ENCODE results near the gene PRMT9. TPM values are rescaled to one million over a fixed set of nuclear protein-coding genes. Genes with fewer than 3 reads are reported as not detected.

PRMT9 gene
- total RNA-seq, 2 donors from 2014 or later: 5.1 to 7.1 TPM

DNA sequence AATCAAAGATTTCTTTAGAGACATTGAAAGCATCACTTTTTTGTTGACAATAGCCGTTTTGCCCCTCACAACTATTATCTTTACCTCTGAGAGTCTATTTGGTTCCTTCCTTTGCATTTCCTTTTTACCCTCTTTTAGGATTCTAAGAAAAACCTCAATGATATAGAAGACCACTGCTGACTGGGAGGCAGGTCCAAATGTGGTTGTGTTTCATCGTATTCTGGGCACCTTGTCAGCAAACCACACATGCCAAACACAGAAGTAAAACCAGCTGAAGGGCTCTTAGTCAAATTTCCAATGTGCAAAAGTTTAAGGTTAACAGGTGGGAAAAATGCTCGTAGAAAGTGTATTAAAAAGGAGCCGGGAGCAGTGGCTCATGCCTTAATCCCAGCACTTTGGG lies 5.1 kb upstream of the PRMT9 start:
- intact Hi-C loops (cut with DNase I, micrococcal nuclease): no loop called here
- DNase-seq (no peak), ATAC-seq (no peak)

GRCh38 chr4:147683188-147683591 lies 773 bp downstream of the PRMT9 start:
- DNase-seq: peak in 1 of 2 donors; percentile 37
- intact Hi-C loops (cut with DNase I, micrococcal nuclease): no loop called here
- peak; percentile 49 for ATAC-seq

DNA sequence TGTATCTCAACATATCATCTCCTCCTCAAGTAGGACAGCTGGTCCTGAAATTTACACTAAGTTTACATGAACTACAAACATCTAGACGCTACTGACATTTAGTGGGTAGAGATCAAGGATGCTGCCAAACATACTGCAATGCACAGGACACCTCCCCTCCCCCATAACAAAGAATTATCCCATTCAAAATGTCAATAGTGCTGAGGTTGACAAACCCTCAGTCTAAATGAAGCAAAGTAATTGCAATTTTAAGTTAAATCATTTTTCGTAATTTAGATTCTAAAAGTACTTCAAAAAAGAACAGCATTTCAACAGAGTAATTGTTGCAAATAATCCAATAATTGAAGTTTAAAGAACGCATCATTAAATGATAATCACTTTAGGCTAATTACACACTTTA lies 1.2 kb downstream of the PRMT9 start:
- ATAC-seq (no peak), DNase-seq (no peak)
- intact Hi-C loops (cut with DNase I, micrococcal nuclease): no loop called here

DNA sequence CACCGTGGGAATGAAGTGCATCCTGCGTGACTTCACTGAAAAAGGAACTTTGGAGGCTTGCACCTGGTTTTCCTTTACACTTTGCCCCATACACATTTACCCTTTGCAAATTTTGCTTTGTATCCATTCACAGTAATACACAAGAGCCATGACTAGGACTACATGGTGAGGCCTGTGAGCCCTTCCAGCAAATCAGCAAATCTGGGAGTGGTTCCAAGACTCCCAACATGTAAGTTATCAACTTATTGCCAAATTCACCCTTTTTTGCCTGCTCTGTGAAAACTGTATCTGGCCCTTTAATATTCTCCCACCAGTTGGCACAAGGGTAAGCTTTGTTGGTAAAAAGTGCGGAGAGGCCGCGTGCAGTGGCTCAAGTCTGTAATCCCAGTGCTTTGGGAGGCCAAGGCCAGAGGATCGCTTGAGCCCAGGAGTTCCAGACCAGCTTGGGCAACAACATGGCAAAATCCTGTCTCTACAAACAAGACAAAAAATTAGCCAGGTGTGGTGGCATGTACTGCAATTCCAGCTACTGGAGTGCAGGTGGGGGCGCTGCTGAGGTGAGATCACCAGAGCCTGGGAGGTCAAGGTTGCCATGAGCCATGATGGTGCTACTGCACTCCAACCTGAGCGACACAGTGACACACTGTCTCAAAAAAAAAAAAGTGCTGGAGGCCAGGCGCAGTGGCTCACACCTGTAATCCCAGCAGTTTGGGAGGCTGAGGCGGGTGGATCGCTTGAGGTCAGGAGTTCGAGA lies 5.0 kb downstream of the PRMT9 start:
- DNase-seq (peak in 1 of 2 donors; percentile 15), ATAC-seq (no peak)
- intact Hi-C loops (cut with DNase I, micrococcal nuclease): no loop called here

- no peak for ATAC-seq
- intact Hi-C loops (cut with DNase I, micrococcal nuclease): no loop called here
- no peak for DNase-seq
Observed at GRCh38 chr4:147678106-147678505, 5.9 kb downstream of the PRMT9 start.

DNA sequence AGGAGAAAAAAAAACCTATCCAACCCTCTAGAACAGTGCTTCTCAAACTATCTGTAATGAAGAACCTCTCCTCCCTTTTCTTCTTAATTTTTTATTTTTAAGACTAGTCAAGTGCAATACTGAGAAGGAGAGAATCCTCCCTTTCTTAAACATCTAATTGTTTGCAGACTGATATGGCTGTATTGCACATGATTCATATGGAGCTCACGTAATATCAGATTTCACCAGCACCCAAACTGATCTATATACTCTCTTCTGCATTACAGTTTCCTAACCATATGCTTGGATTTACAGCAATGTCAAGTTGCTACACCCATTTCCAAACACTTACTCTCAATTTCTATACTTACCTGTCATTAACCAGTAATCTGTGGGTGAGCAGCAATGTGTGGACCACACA lies 9.5 kb downstream of the PRMT9 start:
- no peak for ATAC-seq
- no peak for DNase-seq
- intact Hi-C loops (cut with DNase I, micrococcal nuclease): no loop called here

DNA sequence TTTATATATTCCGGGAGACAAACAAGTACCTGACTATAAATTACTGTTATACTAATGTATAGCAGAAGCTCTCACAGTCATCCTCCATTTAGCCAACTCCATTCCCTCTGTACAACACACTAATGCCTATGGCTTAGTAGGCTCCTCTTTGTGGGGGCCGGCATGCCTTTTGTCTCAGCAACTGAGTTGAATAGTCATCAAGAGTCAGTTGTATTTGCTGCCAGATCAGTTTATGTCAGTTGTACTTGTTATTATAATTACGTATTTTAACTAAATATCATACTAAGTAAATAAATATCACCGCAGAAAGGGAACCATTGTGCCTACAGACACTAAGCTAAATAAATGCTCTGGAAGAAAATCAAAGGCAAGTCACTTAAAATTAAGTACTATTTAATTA lies 9.9 kb downstream of the PRMT9 start:
- intact Hi-C loops (cut with DNase I, micrococcal nuclease): no loop called here
- no peak for DNase-seq
- ATAC-seq: no peak

DNA sequence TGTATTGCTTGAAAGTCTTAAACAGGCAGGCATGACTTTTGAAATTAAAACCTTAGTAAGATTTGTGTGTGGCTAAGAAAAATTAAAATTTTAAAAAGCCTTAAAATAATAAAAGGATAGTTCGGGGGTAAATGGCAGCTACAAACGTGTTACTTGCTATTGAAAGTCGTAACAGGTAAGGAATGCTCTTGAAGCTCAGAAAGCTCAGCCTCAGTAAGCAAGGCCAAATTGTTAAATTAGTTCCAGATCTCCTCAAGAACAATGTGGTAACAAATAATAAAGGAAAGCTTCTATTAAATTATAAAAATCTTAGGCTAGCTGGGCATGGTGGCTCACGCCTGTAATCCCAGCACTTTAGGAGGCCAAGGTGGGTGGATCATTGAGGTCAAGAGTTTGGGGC lies 25.5 kb downstream of the PRMT9 start:
- ATAC-seq (no peak), DNase-seq (no peak)
- intact Hi-C loops (cut with DNase I, micrococcal nuclease): no loop called here

DNA sequence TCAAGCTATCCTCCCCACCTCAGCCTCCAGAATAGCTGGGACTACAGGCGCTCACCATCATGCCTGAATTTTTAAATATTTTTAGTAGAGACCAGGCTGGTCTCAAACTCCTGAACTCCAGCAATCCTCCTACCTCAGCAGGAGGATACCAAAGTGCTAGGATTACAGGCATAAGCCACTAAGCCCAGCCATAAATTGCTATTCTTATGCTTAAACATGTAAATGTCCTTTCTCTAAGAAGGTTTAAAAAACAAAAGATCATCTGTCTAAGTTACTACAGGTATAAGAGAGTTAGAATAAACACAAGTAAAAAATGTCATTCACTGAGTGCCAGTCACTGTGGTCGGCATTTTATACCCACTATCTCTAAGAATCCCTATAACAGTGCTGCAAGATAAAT lies 28.3 kb downstream of the PRMT9 start:
- DNase-seq (no peak), ATAC-seq (no peak)
- intact Hi-C loops (cut with DNase I, micrococcal nuclease): no loop called here

- no peak for ATAC-seq
Observed at GRCh38 chr4:147651563-147651962, 32.4 kb downstream of the PRMT9 start.

DNA sequence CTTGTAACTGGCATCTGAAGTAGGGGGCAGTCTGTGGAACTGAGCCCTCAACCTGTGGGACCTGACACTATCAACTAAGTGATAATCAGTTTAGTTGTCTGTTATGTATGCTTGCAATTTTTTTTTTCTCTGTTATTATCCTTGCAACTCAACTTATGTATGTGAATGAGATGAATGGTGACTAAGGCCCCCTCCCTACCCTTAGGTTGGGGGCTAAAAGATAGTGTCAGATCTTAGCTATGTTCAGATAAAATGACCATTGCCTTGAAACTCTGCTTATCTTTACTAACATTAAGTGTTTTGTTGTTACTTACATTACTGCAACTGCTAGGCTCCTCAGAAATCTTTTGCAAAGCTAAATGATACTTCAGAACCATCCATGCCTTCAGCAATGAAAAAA lies 35.3 kb downstream of the PRMT9 start:
- intact Hi-C loops (cut with DNase I, micrococcal nuclease): no loop called here
- ATAC-seq (no peak), DNase-seq (no peak)

More at GRCh38 chr4:147651563-147651962, 32.4 kb downstream of the PRMT9 start:
- DNase-seq: no peak
- intact Hi-C loops (cut with DNase I, micrococcal nuclease): no loop called here

- DNase-seq (no peak), ATAC-seq (no peak)
- intact Hi-C loops (cut with DNase I, micrococcal nuclease): no loop called here
Observed at GRCh38 chr4:147645099-147645498, 38.9 kb downstream of the PRMT9 start.

DNA sequence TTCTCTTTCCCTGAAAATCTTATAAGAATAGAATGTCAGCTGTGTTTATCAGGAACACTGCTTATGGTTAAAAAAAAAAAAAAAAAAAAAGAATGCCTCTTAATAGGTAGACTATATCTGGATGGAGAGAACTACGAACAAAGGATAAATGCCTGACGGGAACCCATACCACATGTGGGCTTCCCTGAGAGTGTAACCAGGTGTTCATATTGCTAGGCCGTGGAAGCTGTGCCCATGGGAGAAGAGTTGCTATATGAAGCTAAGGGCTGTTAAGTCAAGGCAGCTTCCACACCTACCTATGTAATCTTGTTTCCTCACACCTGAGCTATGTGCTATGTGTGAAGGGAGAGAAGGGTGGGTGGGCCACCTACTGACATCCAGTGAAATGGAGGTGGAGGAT lies 39.5 kb downstream of the PRMT9 start:
- intact Hi-C loops (cut with DNase I, micrococcal nuclease): no loop called here
- no peak for ATAC-seq
- DNase-seq: no peak

DNA sequence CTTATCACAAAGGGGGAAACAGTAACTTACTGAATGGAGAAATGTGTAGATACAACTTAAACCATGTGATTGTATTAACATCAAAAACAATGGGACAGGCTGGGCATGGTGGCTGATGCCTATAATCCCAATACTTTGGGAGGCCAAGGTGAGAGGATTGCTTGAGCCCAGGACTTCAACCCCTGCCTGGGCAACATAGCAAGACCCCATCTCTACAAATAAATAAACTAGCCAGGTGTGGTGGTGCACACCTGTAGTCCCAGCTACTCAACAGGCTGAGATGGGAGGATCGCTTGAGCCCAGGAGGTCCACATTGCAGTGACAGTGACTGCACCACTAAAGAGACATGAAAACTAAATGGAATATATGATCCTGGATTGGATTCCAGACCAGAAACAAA lies 40.3 kb downstream of the PRMT9 start:
- DNase-seq: no peak
- intact Hi-C loops (cut with DNase I, micrococcal nuclease): no loop called here
- ATAC-seq: no peak

DNA sequence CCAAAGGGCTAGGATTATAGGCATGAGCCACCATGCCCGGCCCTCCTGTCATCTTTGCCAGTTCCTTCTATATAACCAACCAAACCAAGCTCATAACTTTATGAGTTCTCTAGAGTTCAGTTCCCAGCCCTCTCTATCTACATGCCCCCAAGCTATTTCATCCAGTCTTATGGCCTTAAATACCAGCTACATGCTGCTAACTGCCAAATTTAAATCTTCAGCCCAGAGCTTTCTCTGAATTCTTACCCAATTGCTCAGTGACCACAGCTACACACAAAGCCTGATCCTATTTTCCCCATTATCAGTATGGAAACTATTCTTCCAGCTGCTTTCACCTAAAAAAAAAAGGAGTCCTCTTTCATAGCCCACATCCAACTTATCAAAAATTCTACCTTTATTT lies 43.6 kb downstream of the PRMT9 start:
- intact Hi-C loops (cut with DNase I, micrococcal nuclease): no loop called here
- ATAC-seq (no peak), DNase-seq (no peak)

- ATAC-seq: no peak
- intact Hi-C loops (cut with DNase I, micrococcal nuclease): no loop called here
Observed at GRCh38 chr4:147639388-147639787, 44.6 kb downstream of the PRMT9 start.

GRCh38 chr4:147638942-147639341 lies 45.0 kb downstream of the PRMT9 start:
- DNase-seq: no peak
- ATAC-seq: no peak

More at GRCh38 chr4:147639388-147639787, 44.6 kb downstream of the PRMT9 start:
- no peak for DNase-seq

DNA sequence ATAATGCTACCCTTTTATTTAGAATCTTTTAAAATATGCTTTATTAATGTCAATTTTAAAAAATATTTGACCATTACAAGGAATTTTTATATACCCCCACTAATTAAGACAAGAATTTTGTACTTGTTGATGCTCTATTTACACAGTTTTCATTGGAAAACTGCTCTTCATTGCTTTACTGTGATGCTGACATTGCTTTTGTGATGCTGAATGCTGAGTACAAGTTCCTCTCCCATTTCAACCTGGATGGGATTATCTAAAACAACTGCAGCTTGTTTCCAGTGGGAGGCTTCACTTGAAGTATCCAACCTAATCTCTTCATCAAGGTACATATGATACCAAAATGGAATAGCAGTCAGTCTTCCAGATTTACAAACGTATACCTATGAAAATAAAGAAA lies 45.6 kb downstream of the PRMT9 start:
- no peak for DNase-seq
- intact Hi-C loops (cut with DNase I, micrococcal nuclease): no loop called here
- no peak for ATAC-seq

More at GRCh38 chr4:147638942-147639341, 45.0 kb downstream of the PRMT9 start:
- intact Hi-C loops (cut with DNase I, micrococcal nuclease): no loop called here

- no peak for DNase-seq
- ATAC-seq: no peak
- intact Hi-C loops (cut with DNase I, micrococcal nuclease): no loop called here
Observed at GRCh38 chr4:147635348-147635747, 48.6 kb downstream of the PRMT9 start.

DNA sequence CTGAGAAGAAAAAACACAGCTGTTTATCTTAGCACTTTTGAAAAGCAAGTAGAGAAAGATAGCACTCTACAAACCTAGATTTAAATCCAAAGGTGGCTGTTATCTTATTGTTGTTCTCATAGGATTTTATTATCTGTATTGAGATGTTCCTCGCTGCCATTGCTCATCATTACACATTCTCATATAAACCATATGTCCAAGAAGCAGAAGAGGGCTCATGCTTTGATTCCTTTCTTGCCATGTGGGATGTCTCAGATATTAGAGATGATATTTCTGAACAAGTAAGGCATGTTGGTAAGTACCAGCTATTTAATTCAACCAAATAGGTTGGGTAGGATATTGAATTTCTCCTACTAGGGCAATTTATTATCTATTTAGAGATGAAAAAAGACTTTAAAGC lies 50.3 kb downstream of the PRMT9 start:
- no peak for DNase-seq
- no peak for ATAC-seq
- intact Hi-C loops (cut with DNase I, micrococcal nuclease): no loop called here

DNA sequence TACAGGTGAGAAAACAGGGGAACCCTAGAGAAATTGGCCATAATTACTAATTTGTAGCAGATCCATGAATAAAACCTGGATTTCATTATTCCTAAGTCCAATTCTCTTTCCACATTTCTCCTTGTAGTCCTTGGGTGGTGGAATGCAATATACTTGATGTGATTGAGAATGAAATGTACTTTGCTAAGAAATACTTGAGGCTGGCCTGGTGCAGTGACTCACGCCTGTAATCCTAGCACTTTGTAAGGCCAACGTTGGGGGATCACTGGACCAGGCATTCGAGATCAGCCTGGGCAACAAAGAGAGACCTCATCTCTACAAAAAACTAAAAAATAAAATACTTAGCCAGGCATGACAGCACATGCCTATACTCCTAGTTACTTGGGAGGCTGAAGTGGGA lies 50.9 kb downstream of the PRMT9 start:
- no peak for ATAC-seq
- DNase-seq: no peak
- intact Hi-C loops (cut with DNase I, micrococcal nuclease): no loop called here

All from left colon (tissue), 2 donors.